Suppressor macrophage treated with lipopolysaccharide for 1 hour (primary cell): ENCODE results near the gene ITGB7.
"Not testable (repeated sequence)": the region's sequence is repeated elsewhere in the genome, so short reads cannot be mapped to it uniquely, and the experiment has no call there.

ENCODE experiments used
- DNase-seq, 3 donors: peaks; one replicate each; pipeline ENCODE4 v3.0.0-alpha.2; 2020 to 2022

ITGB7 gene

DNA sequence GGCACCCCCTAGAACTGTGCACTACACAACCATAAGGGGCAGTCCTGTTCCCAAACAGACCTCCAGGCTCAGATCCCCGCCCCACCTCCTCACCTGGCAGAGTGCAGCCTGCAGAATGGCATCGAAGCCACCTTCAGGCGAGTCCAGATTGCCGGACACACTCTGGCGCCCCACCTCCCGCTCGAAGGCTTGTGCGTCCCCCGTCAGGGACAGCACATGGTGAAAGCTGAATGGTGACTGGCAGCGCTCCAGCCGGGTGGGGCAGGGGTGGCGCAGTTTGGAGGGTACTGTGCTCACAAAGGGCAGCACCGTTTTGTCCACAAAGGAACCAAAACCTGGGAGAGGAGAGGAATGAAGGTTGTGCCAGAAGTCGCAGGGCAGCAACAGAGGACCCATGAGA is 10.6 kb downstream of the ITGB7 start:
- no peak for DNase-seq

DNA sequence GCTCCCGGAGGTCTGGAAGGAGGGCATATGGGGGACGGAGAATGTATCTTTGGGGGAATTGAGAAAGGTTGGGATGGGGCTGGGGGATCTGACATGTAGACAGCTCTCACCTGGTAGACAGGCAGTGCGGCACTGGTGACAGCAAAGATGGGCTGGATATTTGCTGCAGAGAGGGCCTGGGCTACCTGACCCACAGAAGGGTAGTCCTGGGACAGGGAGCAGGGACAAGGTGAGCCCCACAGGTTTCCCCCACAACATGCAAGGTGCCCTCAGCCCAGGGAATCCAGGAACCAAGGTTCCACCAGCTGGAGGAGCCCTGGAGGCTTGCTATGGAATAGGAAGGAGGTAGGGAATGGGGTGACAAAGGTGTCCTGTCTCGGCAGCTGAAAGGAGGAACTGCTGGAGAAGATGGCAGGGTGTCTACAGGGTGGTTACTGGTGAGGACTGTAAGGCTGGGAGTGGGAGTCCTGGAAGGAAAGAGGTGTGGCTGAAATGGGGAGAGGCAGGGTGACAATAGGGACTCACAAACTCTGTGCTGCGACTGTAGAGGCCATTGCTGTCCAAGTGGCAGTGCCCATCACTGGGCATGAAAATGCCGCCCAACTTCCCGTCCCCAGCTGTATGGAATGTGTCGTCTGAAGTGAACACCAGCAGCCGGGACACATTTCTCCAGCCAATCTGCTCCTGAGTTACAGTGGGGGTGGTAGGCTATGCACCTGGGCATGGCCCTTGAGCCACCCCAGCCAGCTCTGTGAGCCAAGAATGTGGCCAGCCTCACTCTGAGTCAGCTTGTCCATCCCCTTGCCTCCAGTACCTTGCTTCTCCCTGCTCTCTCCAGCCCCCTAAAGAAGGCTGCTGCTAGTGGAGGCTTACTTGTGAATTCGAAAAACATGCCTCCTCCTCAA is 11.3 kb downstream of the ITGB7 start:
- DNase-seq, result no peak

DNA sequence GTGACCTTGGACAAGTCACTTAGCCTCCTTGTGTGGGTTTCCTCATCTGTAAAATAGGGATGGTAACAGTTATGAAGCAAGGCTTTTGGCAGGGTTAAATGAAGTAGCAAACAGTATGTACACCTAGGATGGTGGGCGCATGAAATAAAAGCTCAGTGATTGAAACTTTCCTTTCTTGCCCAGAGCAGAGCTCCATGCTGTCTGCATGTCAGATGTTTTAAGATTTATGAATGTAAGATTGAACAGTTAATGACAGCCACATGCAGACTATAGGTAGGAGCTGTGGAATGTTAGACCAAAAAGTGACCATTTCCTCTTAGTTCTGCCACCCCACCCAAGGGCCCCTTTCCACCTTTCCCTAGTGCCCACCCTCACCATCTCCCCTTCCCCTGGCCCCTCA is 12.1 kb downstream of the ITGB7 start:
- no peak for DNase-seq

DNA sequence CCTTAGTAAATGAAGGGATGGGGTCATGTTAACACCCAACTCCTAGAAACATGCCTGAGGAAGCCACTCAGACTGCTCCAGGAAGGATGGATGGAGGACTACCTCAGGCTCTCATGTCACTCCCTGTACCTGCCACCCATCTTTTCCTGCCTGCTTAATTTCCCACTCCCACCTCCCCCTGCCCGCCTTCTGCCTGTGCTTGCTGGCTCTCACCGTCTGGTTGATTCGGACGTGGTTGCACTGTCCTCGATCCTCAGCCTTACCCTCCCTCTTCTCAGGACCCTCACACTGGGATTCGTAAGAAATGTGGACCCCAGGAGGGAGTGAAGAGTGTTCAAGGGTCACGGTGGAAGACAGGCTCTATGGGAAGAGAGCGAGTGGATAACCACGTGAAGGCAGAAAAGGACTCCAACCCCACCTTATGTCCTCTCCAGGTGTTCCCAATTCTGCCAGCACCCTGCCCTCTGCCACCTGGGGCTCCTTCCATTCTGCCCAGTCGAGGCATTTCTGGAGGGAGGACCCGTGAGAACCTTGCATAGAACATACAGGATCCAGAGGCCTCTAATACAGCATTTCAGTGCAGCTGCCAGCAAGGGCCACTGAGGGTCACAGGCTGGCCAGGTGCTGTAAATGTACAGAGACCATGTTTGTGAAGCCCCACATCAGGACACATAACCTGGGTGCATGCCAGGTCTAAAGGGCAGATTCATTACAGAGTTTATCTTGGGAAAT is 12.9 kb downstream of the ITGB7 start:
- DNase-seq, result no peak

DNA sequence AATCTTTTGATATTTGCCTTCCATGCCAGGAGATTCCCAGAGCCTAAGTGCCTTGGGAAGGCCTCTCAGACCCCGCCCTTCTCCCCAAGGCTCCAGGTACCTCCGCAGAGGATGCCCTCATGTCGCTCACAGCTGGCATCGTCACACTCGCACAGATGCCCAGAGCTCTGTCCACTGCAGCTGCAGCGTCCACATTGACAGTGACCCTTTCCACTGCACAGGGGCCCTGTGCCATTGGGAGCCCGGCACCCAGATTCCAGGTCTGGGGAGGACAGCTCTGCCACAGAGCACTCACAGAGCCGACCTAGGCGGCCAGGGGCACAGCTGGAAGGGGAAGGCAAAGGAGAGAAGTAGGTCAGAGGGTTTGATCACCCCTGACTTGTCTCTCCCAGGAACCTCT is 14.0 kb downstream of the ITGB7 start:
- DNase-seq, result no peak

DNA sequence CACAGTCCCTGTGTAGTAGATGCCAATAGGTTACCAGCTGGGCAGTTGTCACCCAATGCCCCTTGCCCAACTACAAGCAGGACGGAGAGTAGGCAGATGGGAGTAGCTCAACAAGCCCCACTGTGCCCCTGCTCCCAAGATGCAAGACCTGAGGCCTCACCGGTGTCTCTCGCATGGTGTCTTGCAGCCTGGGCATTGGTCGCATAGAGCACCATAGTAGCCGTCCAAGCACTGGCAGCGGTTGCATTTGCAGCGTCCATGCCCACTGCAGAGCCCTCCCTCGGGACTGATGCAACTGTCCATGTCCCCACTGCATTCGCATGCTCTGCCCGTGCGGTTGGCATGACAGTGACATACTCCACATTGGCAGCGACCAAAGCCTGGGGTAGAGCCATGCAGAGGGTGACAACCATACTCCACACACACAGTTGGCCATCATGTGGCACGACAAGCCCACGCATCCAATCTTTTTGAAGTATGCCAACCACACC is 14.5 kb downstream of the ITGB7 start:
- no peak for DNase-seq

DNA sequence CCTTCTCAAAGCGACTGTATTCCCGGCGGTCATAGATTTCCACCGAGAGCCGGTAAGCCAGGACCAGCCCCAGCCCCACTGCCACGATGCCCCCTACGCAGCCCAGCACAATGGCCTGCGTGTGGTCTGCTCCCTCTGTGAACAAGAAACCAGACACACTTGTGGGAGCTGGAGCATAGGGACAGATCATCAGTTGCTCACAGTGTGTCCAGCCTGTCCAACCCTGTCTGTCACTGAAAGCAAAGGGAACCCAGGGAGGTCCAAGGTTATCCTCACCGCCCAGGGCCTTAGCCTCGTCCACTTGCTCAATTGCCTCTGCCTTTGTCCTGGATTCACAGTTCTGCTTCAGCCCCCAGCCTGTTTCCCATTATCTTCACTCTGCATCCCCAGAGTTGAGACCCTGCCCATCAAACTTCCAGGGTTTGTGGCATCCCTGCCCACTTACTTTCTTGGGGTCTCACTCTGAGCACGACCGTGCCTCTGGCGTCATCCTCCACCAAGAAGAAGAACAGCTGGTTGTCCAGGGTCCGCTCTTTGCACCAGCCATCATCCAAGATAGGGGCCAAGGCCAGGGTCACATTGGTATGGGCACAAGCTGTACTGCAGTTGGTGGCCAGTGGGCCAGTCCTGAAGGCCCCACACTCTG is 15.0 kb downstream of the ITGB7 start:
- DNase-seq, result no peak

DNA sequence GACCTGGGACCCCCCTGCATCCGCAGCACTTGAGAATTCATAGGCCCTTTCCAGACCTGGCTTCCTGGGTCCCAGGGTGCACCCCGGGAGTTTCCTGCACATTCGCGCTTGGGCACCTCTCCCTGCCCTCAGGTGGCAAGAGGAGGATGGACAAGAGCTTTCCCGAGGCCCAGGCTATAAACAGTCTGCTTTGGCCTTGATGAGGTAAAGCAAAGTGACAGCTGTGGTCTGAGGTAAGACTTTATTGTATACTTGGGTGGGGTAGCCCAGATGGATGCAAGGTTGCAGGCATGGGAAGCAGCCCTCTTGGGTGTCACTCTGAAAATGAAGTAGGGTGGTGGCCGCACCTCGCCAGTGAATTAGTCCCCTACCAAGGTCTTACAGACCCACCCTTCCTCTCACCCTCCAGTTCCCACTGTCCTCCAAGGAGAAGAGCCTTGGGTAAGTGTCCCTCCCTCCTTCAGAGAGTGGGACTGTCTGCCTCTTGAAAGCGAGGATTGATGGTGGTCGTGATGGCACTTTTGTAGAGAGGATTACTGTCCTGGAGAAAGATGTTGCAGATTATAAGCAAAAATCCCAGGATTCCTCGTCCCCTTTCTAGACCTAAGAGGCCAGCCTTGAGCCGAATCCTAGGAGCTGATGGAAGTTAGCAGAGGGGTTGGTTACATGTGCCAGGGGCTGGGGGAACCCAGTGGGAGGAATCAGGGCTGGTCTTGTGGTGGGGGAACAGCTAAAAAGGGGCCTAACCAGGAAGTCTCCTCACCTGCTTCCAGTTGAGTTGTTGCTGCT is 15.8 kb downstream of the ITGB7 start:
- no peak for DNase-seq

DNA sequence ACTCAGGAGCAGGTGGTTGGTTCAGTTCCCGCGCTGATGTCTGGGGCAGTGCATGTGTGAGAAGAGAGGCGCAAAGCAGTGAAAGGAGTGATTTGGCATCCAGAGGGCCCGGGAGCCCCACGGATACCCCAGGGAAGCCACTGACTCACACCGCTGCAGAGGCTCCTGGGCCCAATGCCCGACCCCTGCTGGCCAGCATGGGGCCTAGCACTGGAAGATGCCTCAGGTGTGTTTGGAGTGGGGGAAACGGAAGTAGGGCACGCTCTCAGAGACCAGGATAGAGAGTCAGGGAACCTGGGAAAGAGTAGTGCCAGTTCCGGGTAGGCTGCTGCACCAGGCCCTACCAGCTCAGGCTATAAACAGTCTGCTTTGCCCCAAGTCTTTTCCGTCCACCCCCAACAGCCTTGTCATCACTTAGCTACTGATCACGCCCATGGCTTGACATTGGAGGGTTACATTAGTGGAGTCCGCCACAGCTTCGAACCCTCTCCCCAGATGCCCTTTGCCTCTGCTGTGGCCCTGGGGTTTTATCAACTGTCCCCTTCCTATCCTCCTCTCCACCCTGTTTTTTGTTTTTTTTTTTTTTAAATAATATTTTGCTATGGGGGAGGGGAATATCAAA is 16.8 kb downstream of the ITGB7 start:
- DNase-seq, result peak in 2 of 3 donors; percentile 39 to 45

DNA sequence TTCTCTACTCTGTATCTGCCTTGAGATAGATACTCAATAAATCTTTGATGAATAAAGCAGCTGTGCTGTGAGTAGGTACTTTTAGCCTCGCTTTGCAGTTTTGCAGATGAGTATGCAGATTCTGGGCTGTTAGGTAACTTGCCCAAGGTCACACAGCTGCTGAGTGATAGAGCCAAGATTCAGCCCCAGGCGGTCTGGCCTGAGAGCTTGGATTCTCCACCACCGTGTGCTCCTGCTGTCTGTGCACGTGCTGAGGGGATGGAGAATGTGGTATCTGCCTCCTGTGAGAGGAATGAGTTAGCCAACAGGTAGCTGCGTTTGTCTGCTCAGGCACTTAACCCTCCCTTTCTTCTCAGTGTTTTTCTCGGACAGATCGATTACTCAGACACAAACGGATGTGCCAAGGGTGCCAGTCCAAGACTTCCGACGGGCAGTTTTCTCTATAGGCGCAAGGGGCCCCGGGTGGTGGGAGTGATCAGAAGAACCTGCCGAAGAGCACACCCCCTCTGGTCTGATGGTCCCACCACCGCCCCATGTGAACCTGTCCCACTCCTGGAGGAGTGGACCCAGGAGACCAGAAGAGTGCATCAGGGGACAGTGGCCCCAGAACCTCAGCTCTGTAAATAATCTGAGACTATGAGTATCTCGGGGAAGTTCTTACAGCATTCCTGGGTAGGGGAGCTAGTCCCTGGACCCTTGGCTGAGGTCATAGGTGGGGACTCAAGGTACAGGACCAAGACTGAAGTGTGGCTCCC is 19.7 kb downstream of the ITGB7 start:
- DNase-seq, result no peak

DNA sequence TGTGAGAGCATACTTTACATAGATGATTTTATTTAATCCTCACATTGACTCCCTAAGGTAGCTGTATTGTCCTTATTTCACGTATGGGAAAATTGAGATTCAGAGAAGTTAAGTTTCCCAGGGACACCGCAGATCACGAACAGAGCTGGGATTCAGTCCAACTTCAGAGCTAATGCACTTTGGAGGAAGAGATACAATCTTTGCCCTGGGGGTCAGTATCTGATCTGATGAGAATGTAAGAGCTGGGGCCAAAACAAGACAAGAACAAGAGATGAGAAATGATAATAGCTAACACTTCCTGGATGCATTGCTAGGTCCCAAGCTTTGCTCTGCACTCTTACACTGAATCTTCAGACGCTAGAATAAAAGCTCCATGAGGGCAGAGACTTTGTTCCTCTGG is 20.3 kb downstream of the ITGB7 start:
- no peak for DNase-seq

DNA sequence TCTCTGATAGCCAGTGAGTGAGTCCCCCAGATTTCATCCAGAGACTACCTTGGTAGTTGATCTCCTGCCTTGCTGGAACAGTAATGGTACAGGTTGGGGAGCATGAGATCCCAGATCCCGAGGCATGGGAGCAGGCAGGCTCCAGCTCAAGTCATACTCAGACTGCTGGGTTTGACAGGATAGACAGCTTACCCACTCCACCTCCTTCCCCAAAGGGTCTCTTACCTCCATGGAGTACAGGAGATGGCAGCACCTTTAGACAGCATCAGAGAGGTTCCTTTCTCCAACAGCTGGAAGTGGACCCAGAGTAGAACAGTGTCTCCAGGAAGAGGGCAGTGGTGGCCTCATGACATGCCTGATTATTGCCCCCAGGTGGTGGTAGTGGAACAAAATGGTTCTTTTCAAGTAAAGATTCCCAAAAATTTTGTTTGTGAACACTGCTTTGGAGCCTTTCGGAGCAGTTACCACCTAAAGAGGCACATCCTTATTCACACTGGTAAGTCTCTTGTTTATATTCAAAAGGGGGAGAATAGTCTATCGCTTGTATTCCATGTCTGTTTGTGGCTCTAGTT is 21.4 kb downstream of the ITGB7 start:
- DNase-seq, result no peak

DNA sequence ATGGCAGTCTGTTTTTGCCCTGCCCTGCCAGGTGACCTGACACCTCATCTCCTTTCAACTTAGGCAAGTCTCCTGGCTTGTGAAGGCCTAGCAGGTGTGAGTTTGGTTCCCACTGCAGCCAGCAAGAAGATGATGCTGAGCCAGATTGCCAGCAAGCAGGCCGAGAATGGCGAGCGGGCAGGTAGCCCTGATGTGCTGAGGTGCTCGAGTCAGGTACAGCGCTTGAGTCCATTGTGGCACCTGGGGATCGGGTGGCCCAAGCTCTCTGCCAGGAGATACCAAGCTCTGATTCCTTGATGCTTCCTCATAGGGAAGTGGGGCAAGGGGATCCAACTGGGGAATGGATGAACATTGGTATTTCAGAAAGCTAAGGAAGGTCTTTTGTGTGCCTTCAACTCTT is 22.2 kb downstream of the ITGB7 start:
- DNase-seq, result no peak

DNA sequence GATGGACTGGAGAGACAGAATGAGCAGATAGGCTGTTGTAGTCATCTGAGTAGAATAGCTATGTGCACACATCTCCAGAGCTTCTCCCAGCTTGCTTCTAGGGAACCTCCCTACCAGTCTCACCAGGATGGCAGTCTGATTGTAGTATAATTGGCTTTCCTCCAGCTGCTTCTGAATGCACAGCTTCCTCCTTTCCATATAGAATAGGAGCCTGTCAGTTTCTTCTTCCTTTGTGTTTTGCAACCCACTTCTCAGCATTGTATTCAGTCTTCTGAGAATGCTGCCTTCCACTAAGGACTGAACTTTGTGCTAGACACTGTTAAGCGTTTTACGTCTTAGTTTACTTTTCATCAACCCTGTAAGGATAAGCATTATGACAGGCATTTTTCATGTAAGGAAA is 24.1 kb downstream of the ITGB7 start:
- peak; percentile 73 to 80 (median 80) for DNase-seq

DNA sequence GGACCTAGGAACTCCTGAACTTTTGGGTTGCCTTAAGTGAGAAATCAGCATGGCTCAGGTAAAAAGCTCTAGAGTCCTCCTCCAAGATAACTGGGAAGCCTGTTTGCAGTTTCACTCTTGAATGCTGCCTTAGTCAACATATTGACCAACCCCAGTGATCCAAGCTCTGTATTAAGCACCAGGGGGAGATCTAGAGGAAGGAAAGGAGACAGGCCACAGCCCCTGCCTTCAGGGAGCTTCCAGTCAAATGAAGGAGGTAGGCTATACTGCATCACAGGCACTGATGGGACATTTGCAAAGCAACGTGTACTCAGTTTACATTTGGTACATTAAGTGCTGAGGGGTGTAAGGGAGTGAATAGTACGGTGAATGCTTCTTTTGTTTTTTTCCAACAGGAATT is 25.1 kb downstream of the ITGB7 start:
- DNase-seq, result peak in 1 of 3 donors; percentile 32

DNA sequence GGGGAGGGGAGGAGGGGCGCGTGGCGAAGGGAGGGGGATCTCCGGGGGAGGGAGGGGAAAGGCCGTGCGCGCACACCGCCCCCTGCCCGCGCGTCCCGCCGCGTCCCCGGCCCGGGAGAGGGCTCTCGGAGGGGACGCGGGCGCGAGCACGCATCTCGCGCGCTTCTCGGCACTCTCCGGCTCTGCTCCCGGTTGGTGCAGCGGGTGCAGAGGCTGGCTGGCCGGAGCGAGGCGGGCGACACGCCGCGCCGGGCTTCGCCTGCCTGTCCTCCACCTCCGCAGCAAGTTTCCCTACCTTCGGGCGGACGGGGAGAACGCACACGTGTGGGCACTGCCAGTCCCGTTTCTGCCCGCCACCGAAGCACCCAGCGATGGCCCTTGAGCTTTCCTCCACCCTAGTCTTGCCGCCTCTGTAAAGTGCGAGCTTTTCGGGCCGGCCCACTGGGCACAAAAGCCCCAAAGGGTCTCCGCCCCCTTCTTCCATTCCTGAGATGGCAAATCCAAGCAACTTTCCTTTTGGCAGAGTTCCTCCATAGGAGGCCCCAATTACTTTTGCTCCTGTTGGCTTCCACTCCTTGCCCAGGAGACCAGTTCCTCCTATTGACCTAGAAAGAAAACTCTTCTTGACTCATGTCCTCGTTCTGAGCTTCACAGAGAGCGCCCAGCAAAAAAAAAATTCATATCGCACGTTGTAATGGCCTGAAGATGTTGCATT is 26.0 kb downstream of the ITGB7 start:
- DNase-seq, result peak; percentile 54 to 78 (median 57)

DNA sequence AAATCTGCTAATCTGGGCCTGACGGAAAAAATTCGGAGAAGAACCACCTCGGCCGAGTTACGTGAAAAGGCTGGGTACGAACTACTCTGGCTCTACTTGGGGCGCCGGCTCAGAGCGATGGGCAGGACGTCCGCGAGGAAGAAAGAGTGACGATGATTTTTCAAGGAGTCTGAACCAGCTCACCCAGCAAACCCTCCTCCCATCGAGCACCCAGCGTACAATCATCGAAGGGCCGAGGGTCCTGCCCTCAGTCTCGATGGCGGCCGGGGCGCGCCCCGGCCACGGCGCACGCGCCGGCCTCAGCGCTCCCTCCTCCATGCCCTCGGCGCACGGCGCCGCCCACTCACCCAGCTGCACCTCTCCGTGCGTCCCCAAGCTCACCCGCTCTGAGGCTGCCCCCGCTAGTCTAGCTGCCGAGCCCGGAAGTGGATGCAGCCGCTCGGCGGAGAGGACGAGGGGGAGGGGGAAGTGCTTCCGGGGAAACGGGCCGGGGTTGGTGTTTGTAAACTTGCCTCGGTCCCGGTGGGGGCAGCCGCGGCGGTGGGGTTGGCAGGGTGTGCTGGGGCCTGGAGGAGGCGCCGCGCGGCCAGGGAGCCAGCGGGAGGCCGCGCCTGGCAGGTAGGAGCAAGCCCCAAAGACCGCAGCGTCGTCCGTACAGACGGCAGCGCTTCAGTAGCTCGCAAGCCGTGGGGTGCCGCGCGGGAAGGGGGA is 26.7 kb downstream of the ITGB7 start, which contains the start of the genes CSAD and ZNF740:
TSS of gene CSAD (minus strand) at position 706 of the 711 bp plus-strand sequence. CDS start 7,455 bp downstream, outside the sequence.
TSS of gene ZNF740 (plus strand) at position 503 of the 711 bp plus-strand sequence. CDS start 1,262 bp downstream, outside the sequence.
- DNase-seq, result peak; percentile 96 to 97 (median 96)

DNA sequence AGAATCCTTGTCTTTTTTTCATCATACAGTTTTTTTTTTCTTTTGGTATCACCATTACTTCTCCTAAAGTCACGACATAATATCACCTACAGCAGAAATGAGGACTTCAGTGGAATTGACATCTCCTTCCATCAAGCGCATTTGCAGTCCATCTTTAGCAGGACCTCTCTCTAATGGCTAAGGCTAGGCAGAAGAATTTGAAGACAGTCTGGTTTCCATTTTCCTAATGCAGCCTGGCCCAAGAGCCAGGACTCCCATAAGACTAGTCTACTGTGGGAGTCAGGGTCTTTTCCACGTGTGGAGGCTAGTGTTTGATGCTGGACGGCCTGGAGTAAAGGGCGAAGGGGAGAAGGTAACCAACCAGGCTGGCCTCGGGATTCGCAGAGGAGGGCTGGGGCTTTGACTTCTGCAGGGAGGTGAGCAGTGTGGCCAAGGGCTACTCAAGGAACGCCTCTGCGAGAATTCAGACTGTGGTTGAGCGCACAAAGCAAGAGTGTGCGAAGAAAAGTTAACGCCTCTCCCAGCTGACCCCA is 27.3 kb downstream of the ITGB7 start:
- peak; percentile 19 to 25 (median 25) for DNase-seq

DNA sequence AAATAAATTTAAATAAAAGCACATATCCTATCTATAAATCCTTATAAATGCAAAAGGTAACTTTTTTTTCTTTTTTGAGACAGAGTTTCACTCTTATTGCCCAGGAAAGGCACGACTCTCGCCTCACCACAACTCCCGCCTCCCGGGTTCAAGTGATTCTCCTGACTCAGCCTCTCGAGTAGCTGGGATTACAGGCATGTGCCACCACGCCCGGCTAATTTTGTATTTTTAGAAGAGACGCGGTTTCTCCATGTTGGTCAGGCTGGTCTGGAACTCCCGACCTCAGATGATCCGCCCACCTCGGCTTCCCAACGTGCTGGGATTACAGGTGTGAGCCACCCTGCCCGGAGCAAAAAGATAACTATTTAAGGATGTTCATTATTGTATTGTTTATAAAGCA is 28.2 kb downstream of the ITGB7 start:
- not testable (repeated sequence) for DNase-seq
